ENCODE measurements around the gene AP3B2. TPM values are rescaled to one million over a fixed set of nuclear protein-coding genes. Genes with fewer than 3 reads are reported as not detected.

The AP3B2 gene
- total RNA-seq, 1 experiment from 2014 or later, result 0.07 TPM

DNA sequence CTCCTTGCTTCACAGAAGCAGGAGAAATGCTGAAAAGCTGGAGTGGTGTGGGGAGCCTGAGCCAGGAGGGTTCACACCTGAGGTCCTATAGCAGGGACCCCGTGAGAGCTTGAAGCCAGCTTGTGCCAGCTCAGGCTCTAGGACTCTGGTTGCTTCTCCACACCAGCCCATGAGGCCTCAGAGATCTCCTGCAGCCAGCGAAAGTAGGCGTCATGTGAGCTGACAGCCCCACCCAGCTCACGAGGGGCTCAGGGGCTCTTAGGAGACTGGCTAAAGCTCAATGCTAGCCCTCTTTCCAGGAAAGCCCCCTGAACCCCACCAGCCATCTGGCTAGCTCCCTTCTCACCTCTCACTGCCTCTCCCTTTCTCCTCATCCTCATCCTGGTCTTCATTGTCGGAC is 45.7 kb downstream of the AP3B2 start:
- Histone ChIP-seq H3K4me3 (replicated peaks in 1 of 2; ENCODE audit: low read depth in 1 of 2, low read length in 2 of 2) (no peak overlapping the region), H3K4me2 (ENCODE audit: low read length) (no peak overlapping the region), H3K36me3 (ENCODE audit: control insufficient read depth in 1 of 2, insufficient read depth in 2 of 2, low read length in 2 of 2) (no peaks in the 10 kb centered on the region), H4K20me1 (ENCODE audit: insufficient read depth) (no peaks in the 10 kb centered on the region), H3K27ac (ENCODE audit: low read depth, low read length) (no peak overlapping the region), H3K9me3 (ENCODE audit: control insufficient read depth in 1 of 2, insufficient read depth in 1 of 2, low read depth in 1 of 2, low read length in 2 of 2) (no peaks in the 10 kb centered on the region), H3K79me2 (ENCODE audit: insufficient read depth, low read length) (no peaks in the 10 kb centered on the region), H3K9me2 (ENCODE audit: insufficient read depth) (no peaks in the 10 kb centered on the region), H3K9ac (ENCODE audit: low read length) (no peak overlapping the region), H3K4me1 (ENCODE audit: control insufficient read depth in 1 of 2, insufficient read depth in 2 of 2, low read length in 2 of 2) (no peaks in the 10 kb centered on the region), H3K27me3 (ENCODE audit: insufficient read depth, low read length) (peaks cover 27% of the 10 kb centered on the region), H2AFZ (ENCODE audit: low read depth, low read length, poor library complexity, severe bottlenecking) (no peak overlapping the region)
- intact Hi-C loops (cut with micrococcal nuclease), result loop anchor here (5.0 kb wide), 1 partner anchor 43 kb away; the partner anchor contains the start of gene AP3B2
- ATAC-seq (no peak), DNase-seq (ENCODE audit: low read depth, low spot score) (no peak)
- CTCF ChIA-PET, result no interaction called here
- POLR2A ChIA-PET, result no interaction called here
- TF ChIP-seq SP1 (IDR thresholded peaks at IDR 0.05; ENCODE audit: low read depth) (no peak), CEBPB (IDR thresholded peaks at IDR 0.05; ENCODE audit: low read depth) (no peak), SRF (IDR thresholded peaks at IDR 0.05; ENCODE audit: low read depth) (no peak)
- TF ChIP-seq, protein P1, sequence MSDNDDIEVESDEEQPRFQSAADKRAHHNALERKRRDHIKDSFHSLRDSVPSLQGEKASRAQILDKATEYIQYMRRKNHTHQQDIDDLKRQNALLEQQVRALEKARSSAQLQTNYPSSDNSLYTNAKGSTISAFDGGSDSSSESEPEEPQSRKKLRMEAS (IDR thresholded peaks at IDR 0.05), result no peak
- no TSS peak for BruUV-seq (replicated peaks)
- RAD21 ChIA-PET (ENCODE audit: low non-redundant PET in 1 of 2, low total read pairs in 2 of 2, uncharacterized antibody in 2 of 2, unreplicated experiment in 2 of 2), result no interaction called here

DNA sequence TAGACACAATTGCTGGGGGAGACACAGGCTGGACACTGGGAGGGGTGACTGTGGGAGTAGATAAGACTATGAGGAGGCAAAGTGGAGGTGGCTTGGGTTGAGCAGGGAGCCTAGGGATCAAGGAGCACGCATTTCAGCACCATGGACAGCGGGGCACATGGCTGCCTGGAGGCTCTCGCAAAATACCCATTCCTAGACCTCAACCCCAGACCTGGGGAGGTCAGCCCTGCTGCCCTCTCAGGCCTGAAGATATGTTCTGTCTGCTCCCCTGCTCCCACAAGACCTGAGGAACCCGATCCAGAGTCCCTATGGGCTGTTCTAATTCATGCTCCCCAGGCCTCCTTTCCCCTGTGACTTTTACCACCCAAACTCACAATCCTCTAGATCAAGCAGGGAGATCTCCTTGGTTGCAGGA is 46.5 kb downstream of the AP3B2 start:
- CTCF ChIA-PET, result no interaction called here
- RAD21 ChIA-PET (ENCODE audit: low non-redundant PET in 1 of 2, low total read pairs in 2 of 2, uncharacterized antibody in 2 of 2, unreplicated experiment in 2 of 2), result no interaction called here
- H3K9me3 ChIP-seq (ENCODE audit: control insufficient read depth in 1 of 2, insufficient read depth in 1 of 2, low read depth in 1 of 2, low read length in 2 of 2), result no peaks in the 10 kb centered on the region
- no peaks in the 10 kb centered on the region for H3K36me3 ChIP-seq (ENCODE audit: control insufficient read depth in 1 of 2, insufficient read depth in 2 of 2, low read length in 2 of 2)
- H3K4me3 ChIP-seq (replicated peaks in 1 of 2; ENCODE audit: low read depth in 1 of 2, low read length in 2 of 2), result no peak overlapping the region
- H3K27ac ChIP-seq (ENCODE audit: low read depth, low read length), result no peak overlapping the region
- no peaks in the 10 kb centered on the region for H3K9me2 ChIP-seq (ENCODE audit: insufficient read depth)
- no peak overlapping the region for H2AFZ ChIP-seq (ENCODE audit: low read depth, low read length, poor library complexity, severe bottlenecking)
- POLR2A ChIA-PET, result no interaction called here
- H3K4me1 ChIP-seq (ENCODE audit: control insufficient read depth in 1 of 2, insufficient read depth in 2 of 2, low read length in 2 of 2), result no peaks in the 10 kb centered on the region
- DNase-seq (ENCODE audit: low read depth, low spot score), result no peak
- no peaks in the 10 kb centered on the region for H3K79me2 ChIP-seq (ENCODE audit: insufficient read depth, low read length)
- H3K4me2 ChIP-seq (ENCODE audit: low read length), result no peak overlapping the region
- H4K20me1 ChIP-seq (ENCODE audit: insufficient read depth), result no peaks in the 10 kb centered on the region
- intact Hi-C loops (cut with micrococcal nuclease), result loop anchor here (5.0 kb wide), 1 partner anchor 44 kb away; the partner anchor contains the start of gene AP3B2
- BruUV-seq (replicated peaks), result no TSS peak
- no peak overlapping the region for H3K9ac ChIP-seq (ENCODE audit: low read length)
- ATAC-seq, result peak; percentile 53; the same call in 1 of the 2 replicates
- H3K27me3 ChIP-seq (ENCODE audit: insufficient read depth, low read length), result peaks cover 32% of the 10 kb centered on the region
- TF ChIP-seq ZFX (IDR thresholded peaks at IDR 0.05) (no peak), POLR2AphosphoS5 (IDR thresholded peaks at IDR 0.05; ENCODE audit: low read depth, low read length) (no peak), SIN3A (IDR thresholded peaks at IDR 0.05; ENCODE audit: low read depth) (no peak), EZH2phosphoT487 (IDR thresholded peaks at IDR 0.05; ENCODE audit: borderline replicate concordance) (no peak), RAD21 (IDR thresholded peaks at IDR 0.05; ENCODE audit: low read depth) (no peak), EZH2 (IDR thresholded peaks at IDR 0.05) (no peak), CBX3 (IDR thresholded peaks at IDR 0.05; ENCODE audit: low read depth) (0 out of 2 replicates have a peak, but pooled peaks have one; percentile 25), FOSL1 (IDR thresholded peaks at IDR 0.05; ENCODE audit: low read depth) (no peak), JUND (IDR thresholded peaks at IDR 0.05) (no peak), ELF1 (IDR thresholded peaks at IDR 0.05; ENCODE audit: borderline replicate concordance, low read depth) (no peak), EGR1 (IDR thresholded peaks at IDR 0.05; ENCODE audit: low read depth) (no peak), ZNF274 (IDR thresholded peaks at IDR 0.05; ENCODE audit: low read depth, low read length) (no peak), SP1 (IDR thresholded peaks at IDR 0.05; ENCODE audit: low read depth) (no peak), SRF (IDR thresholded peaks at IDR 0.05; ENCODE audit: low read depth) (no peak), CEBPB (IDR thresholded peaks at IDR 0.05; ENCODE audit: low read depth) (no peak)
- TF ChIP-seq, protein P1 (IDR thresholded peaks at IDR 0.05), result peak; percentile 55; the same call in 1 of the 2 replicates
- TF ChIP-seq, protein P2, sequence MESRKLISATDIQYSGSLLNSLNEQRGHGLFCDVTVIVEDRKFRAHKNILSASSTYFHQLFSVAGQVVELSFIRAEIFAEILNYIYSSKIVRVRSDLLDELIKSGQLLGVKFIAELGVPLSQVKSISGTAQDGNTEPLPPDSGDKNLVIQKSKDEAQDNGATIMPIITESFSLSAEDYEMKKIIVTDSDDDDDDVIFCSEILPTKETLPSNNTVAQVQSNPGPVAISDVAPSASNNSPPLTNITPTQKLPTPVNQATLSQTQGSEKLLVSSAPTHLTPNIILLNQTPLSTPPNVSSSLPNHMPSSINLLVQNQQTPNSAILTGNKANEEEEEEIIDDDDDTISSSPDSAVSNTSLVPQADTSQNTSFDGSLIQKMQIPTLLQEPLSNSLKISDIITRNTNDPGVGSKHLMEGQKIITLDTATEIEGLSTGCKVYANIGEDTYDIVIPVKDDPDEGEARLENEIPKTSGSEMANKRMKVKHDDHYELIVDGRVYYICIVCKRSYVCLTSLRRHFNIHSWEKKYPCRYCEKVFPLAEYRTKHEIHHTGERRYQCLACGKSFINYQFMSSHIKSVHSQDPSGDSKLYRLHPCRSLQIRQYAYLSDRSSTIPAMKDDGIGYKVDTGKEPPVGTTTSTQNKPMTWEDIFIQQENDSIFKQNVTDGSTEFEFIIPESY (IDR thresholded peaks at IDR 0.05; ENCODE audit: extremely low read depth, insufficient replicate concordance, low read length), result no peak

All from HCT116 (cell line).